ENCODE measurements around the gene UHRF2.
A peak's percentile ranks its signal among the peaks of the same experiment; 100 is the strongest.
"Not testable (repeated sequence)": the region's sequence is repeated elsewhere in the genome, so short reads cannot be mapped to it uniquely, and the experiment has no call there.

The UHRF2 gene, protein sequence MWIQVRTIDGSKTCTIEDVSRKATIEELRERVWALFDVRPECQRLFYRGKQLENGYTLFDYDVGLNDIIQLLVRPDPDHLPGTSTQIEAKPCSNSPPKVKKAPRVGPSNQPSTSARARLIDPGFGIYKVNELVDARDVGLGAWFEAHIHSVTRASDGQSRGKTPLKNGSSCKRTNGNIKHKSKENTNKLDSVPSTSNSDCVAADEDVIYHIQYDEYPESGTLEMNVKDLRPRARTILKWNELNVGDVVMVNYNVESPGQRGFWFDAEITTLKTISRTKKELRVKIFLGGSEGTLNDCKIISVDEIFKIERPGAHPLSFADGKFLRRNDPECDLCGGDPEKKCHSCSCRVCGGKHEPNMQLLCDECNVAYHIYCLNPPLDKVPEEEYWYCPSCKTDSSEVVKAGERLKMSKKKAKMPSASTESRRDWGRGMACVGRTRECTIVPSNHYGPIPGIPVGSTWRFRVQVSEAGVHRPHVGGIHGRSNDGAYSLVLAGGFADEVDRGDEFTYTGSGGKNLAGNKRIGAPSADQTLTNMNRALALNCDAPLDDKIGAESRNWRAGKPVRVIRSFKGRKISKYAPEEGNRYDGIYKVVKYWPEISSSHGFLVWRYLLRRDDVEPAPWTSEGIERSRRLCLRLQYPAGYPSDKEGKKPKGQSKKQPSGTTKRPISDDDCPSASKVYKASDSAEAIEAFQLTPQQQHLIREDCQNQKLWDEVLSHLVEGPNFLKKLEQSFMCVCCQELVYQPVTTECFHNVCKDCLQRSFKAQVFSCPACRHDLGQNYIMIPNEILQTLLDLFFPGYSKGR

DNA sequence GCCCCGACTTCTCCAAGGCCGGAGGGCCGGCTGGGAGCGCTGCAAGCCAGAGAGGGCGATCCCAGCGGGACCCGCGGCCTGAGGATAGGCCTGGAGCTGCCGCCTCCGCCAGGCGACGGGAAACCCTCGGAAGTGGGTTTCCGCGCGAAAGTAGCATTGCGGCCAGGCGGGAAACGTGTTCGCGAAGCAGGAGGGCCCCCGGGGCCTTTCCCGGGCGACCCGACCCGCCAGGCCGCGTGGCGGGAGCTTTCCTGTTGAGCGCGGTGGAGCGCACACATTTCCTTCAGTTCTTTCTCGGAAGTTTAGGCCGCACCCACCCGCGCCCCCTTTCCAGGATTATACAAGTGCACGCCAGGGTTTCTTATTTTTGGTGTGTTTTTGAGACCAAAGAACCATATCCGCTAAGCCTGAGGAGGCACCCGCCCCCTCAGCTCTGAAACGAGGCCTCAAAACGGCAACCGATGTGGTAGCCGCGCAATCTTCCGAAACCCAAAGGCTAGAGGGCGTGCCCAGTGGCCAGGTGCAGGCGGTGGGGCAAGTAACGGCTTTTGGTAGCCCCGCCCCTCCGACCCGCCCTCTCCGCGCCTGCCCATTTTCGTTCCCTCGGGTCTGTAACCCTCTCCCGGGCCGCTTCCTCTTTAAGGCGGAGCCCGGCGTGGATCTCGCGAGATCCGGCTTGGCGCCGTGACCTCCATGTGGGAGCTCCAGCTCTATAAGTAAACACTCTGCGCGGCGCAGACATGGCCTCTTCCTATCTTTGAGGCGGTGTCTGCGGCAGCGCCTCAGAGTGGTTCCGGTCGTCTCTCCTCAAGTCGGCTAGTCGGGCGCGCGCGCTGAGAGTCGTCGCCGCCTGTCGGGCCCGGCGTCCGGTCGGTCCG is at the start of gene UHRF2:
Gene UHRF2 (plus strand): TSS at position 713 of the 878 bp plus-strand sequence. CDS start 292 bp downstream, outside the sequence.
- DNase-seq (ENCODE audit: low read depth in 2 of 2) = peak; percentile 99

DNA sequence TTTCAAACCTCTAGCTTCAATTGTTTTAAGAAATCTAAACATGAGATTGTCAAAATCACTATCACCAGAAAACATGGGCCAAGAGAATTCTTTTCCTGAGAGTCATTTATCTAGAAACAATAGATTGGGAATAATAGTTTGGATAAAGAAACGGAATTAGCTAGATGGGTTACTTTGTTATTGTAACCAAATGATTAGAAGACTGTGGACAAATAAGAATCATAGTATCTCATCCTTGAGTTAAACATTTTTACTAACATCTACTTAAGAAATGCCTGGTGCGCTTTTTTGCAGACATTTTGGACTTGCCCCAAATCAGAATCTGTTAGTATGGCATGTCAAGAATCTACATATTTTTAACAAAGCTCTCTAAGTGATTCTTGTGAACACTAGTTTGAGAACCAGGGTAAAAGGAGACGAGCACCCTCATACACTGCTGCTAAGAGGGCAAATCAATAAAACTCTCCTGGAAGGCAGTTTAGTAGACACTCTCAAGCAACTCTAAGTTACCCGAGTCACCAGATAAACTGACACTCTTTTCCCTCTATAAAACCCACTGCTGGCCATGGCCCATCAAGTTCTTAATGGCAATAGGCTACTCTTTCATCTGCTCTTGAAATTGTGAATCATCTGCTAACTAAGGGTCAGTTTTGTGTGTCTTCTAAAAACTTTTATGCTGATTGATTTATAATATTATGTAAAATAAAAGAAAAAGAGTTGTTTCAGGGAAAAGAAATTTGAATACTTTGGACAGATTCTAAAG is 45.7 kb upstream of the UHRF2 start:
- no peak for DNase-seq (ENCODE audit: low read depth in 2 of 2)

DNA sequence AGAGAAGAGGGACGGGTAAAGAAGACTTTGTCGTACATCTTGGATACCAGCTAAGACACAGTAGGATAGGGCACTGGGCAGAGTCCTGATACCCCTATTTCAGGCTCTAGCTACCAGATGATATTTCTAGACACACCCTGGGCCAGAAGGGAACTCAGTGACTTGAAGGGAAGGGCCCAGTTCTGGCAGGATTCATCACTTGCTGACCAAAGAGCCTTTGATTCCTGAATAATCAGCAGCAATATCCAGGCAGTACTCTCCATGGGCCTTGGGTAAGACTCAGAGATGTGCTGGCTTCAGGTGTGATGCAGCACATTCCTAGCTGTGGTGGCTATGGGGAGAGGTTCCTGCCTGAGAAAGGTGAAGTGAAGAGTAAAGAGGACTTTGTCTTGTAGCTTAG is 44.2 kb upstream of the UHRF2 start:
- no peak for DNase-seq (ENCODE audit: low read depth in 2 of 2)

DNA sequence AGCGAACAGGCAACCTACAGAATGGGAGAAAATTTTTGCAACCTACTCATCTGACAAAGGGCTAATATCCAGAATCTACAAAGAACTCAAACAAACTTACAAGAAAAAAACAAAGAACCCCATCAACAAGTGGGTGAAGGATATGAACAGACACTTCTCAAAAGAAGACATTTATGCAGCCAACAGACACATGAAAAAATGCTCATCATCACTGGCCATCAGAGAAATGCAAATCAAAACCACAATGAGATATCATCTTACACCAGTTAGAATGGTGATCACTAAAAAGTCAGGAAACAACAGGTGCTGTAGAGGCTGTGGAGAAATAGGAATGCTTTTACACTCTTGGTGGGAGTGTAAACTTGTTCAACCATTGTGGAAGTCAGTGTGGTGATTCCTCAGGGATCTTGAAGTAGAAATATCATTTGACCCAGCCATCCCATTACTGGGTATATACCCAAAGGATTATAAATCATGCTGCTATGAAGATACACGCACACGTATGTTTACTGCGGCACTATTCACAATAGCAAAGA is 31.5 kb upstream of the UHRF2 start:
- not testable (repeated sequence) for DNase-seq (ENCODE audit: low read depth in 2 of 2)

DNA sequence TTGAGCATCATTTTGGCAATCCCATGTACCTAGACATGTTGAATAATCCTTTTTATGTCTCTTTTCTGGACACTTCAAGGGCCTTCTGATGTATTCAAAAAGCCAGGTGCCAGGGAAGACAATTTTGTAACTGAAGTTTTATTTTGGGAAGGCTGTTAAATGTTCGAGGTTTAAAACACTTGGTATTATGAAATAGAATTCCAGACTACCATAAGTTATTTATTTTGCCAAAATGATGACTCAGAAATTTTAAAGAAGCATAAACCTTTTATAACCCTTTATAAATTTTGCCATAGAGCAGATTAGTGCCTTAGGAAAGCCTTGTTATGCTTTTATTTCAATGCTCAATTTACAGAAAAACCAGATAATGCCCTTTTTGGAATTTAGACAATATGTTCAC is 30.3 kb upstream of the UHRF2 start:
- DNase-seq (ENCODE audit: low read depth in 2 of 2) = no peak

DNA sequence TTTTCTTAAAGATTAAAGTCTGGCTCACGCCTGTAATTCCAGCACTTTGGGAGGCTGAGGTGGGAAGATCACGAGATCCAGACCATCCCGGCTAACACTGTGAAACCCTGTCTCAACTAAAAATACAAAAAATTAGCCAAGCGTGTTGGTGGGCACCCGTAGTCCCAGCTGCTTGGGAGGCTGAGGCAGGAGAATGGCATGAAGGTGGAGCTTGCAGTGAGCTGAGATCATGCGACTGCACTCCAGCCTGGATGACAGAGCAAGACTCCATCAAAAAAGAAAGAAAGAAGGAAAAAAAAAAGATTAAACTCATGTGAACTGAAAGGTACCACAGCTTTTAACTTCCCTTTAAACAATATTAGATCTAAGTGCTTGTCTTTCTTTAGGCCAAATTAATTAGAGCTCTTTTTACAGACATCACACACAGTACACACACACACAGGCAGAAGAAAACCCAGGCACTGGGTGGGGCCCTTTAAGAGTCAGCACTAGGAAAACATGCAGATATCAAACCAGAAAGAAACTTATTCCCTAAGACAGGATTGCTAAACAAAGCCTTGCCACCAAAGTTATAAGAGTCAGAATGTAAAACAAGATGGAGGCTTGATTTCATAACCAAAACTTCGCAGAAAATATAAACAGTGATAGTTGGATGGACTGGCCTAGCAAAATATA is 29.3 kb upstream of the UHRF2 start:
- no peak for DNase-seq (ENCODE audit: low read depth in 2 of 2)

DNA sequence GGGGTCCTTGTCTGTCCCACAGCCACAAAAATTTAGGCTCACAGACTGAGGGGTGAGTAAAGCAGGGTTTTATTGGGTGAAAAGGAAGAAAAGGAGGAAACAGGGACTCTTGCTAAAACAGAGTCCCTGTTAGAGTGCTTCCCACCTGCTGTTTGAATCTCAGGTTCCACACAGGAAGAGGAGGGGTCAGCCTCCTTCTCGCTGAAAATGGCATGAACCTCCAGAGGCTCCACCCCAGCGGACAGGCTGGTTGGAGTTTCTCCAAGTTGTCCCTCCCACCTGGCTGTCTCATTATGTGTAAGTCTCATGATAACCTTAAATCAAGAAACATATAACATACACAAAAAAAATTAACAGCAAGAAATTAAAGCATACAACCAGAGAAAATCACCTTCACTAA is 28.3 kb upstream of the UHRF2 start:
- no peak for DNase-seq (ENCODE audit: low read depth in 2 of 2)

DNA sequence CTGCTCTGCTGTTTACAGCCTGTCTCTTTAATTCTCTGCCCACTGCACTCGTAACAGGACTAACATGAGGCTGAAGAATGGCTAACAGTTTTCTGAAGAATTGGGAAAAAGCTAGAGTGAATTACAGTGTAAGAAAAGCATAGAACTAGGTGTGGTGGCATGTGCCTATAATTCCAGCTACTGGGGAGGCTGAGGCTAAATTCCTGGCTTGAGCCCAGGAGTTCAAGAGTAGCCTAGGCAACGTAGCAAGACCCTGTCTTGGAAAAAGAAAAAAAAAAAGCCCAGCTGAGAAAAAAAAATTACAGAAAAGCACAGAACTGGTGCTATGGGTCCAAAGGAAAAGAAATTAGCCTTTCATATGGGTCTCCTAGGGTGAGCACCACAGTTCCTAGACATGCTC is 13.9 kb upstream of the UHRF2 start:
- DNase-seq (ENCODE audit: low read depth in 2 of 2) = no peak

DNA sequence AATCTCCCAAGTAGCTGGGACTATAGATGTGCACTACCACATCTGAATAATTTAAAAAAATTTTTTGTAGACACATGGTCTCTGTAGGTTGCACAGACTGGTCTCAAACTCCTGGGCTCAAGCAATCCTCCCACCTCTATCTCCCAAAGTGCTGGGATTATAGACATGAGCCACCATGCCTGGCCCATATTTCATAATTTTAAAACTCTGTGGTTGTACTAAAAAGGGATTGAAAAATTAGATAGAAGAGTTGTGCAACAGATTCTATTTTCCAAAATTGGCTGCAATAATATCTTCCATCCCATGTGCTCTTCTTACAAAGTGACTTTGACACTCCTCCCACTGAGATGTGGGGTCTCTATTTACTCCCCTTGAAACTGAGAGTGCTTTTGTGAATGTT is 7.6 kb upstream of the UHRF2 start:
- no peak for DNase-seq (ENCODE audit: low read depth in 2 of 2)

DNA sequence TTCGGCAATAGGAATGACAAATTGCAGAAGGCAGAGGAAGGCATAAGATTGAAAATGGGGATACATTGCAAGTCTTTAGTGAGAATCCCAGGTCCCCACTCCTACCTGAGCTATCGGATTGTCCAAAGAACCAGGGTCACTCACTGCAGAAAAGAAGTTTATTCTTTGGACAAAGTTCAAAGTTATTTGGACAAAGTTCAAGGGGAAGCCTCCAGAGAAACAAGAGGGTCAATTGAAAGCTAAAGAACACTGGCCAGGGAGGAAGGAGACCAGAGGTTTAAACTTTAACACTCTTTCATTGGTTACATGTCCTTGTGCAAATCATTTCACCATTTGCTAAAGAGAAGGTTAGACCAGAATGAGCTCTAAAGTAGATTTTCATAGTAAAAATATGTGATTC is 5.2 kb upstream of the UHRF2 start:
- DNase-seq (ENCODE audit: low read depth in 2 of 2) = no peak

DNA sequence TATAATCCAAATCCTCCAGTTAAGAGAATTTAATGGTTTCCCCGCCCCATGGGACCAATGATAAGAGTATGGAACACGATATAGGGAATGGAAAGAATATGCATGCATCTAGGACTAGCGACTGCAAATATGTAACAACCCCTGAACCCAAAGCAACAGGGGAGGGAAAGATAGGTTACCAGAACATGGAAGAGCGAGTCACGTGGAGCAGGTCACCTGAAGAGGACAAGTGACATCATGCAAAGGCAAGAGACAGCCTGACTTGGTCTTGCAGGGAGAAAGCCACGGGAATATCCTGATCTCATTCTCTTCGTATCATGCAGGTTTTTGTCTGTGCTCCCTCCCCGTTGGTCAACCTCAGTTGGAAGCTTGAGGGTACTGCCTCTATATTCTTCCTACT is 4.7 kb upstream of the UHRF2 start:
- DNase-seq (ENCODE audit: low read depth in 2 of 2) = no peak

DNA sequence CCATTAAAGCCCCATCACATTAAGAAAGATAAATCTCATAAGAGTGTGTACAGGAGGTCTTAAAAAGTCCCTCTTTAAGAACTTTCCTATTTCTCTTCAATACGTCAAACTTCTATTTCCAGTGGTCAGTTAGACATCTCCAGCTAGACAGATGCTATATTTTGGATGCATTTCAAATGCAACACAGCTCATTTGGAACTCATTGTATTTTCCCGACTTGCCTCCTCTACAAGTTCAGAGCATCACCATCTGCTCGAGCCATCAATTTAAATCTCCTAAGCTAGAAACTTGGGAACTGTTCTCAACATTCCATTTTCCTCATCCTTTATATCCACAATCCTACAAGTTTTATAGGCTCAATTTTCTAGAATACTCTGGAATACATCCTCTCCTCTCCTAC is 3.2 kb upstream of the UHRF2 start:
- DNase-seq (ENCODE audit: low read depth in 2 of 2) = no peak

DNA sequence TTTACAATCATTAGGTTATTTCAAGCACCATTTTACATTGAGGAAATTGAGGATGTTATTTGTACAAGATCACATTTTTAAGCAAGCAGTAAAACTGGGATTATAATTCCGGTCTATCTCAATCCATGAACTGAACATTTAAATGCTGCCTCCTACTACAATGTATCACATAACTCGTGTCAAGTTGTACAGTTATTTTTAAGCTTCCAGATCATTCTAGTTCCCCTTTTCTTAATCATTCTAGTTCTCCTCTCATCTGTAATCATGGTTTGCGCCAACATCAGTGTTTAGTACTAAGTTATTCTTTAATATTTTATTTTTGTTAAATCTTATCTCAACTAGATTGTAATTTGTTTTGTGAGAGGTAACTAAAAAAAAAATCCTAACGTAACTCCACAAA is 2.4 kb upstream of the UHRF2 start:
- DNase-seq (ENCODE audit: low read depth in 2 of 2) = no peak

DNA sequence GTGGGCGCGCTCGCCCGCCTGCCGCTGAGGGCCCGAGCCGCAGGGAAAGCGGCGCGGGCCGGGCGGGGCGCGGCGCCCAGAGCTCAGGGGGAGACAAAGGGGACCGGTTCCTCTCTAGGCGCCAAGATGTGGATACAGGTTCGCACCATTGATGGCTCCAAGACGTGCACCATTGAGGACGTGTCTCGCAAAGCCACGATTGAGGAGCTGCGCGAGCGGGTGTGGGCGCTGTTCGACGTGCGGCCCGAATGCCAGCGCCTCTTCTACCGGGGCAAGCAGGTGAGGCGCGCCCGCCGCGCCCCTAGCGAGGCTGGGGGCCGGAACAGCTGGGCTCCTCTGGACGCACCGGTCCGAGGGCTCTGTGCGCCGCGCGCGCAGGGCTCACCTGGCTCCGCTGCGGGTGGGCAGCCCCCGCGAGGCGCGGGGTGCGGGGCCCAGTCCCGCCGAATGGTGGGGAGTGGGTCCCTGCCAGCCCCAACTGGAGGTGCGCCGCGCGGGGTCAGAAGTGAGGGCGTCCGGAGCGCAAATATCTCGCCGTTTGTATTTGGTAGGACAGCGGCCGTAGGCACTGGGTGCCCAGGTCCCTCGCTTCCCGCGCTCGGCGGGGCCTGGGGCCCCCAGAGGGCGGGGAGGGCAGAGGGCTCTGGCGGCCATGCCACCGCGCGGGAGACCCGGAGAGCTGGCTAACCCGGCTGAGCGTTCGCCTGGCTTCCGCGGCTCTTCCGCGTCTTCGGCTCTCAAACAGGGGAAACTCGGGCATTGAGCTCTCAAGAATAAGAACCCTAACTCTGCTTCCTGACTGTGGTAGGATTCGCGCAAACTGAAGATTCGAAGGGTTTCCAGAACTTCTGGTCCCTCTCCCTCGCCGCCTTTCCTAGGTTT is 607 bp downstream of the UHRF2 start:
- DNase-seq (ENCODE audit: low read depth in 2 of 2) = peak in 1 of 2 donors; percentile 33

DNA sequence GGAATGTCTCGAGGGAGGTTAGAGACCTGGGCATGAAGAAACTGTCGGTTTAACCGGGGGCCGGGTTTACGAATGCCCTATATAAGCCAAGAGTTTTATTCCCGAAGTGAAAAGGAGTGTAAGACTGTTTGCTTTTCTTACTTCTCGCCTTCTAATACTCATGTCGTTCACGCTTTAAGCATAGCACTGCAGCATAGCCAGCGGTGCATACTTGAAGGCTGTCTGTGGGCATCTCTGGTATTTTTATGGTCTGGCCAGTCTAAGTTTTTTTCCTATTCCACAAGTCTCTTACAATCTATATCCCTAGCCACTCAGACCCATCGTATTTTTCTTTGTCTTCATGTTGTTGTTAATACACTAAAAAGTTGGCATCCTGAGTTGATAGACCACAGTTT is 1.2 kb downstream of the UHRF2 start:
- no peak for DNase-seq (ENCODE audit: low read depth in 2 of 2)

DNA sequence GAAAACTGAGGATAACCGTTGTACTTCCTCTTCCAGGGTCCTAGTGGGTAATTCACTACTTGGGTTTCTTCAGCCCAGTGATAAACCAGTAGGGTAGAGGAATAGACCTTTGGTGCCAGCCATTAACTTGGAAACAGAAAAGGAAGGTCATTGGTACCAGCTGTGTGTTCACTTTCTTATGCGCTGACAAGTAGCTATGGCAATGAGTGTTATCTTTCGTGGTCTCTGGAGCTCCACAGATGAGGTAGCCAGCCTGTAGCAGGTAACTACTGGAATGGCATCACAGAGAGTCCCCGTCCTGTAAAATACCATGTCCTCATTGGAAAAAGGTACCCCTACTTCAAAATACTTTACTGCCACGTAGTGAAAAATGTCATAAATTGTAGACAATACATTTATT is 2.3 kb downstream of the UHRF2 start:
- no peak for DNase-seq (ENCODE audit: low read depth in 2 of 2)

DNA sequence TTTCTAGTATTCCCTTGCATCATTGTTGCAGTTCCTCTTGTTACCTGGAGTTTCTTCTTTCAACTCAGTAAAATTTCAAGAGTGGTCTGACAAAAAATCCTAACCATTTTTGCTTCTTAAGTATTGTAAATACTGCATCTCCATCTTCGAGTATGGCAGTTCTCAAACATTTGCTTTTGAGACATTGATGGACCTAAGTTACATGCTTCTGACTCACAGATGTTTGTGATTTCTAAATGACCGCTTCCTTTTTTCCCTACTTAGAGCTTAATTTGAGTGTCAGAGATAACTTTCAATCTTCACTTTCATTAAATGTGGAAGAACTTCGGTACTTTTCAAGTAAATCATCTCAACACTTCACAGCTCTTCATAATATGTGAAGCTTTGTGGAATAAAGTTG is 4.2 kb downstream of the UHRF2 start:
- DNase-seq (ENCODE audit: low read depth in 2 of 2) = no peak

DNA sequence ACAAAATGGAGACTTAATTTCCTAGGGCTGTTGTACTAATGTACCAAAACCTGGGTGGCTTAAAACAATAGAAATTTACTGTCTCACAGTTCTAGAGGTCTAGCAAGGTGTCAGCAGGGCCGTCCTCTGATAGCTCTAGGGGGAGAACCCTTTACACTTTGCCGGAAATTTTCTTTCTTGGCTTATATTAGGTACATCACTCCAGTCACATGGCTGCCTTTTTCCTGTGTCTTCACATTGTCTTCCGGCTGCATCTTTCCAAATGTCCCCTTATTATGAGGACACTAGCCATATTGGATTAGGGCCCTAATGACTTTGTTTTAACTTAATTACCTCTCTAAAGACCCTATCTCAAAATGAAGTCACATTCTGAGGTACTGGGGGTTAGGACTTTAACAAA is 5.8 kb downstream of the UHRF2 start:
- DNase-seq (ENCODE audit: low read depth in 2 of 2) = no peak

DNA sequence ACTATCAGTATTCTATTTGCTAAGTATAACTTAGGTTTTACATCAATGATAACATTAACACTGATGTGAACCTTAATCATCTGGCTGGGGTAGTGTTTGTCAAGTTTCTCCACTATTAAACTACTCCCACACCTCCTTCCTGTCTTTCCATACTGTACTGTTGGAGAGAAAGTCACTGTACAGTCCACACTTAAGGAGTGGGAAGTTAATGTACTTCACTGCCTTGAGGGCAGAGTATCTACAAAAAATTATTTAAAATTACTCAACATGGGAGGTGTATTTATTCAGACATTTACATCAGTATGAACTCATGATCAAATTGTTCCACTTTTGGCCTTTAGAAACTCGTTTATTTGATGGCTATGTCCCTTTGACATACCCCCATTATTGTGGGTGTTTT is 11.9 kb downstream of the UHRF2 start:
- no peak for DNase-seq (ENCODE audit: low read depth in 2 of 2)

DNA sequence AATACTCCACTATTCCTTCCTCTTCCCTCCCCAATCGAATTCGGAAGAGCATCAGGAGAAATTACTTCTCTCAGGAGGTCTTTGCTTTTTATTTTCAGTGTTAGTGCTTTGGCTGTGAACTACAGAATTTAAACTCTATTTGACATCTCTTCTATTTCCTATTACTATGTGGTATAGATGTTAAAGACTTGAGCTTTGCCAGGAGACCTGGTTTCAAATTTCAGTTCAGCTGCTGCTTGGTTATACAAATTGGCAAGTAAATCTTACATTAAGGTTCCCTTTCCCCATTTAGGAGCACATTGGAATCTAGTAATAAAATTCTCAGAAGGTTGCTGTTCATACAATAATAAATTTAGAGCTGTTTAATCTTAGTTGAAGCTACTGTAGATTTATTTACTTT is 13.1 kb downstream of the UHRF2 start:
- DNase-seq (ENCODE audit: low read depth in 2 of 2) = no peak

Data from stimulated activated CD8-positive, alpha-beta memory T cell treated with anti-CD3 and anti-CD28 coated beads, Interleukin-7, amount 100 ng/mL, for 4 hours (primary cell).